ENCODE measurements around the gene GPR31. TPM values are rescaled to one million over a fixed set of nuclear protein-coding genes. Genes with fewer than 3 reads are reported as not detected.

The GPR31 gene
- total and polyA plus RNA-seq, 2 donors (not counting 1 experiment from before 2014, with no cell fraction given) = not detected

DNA sequence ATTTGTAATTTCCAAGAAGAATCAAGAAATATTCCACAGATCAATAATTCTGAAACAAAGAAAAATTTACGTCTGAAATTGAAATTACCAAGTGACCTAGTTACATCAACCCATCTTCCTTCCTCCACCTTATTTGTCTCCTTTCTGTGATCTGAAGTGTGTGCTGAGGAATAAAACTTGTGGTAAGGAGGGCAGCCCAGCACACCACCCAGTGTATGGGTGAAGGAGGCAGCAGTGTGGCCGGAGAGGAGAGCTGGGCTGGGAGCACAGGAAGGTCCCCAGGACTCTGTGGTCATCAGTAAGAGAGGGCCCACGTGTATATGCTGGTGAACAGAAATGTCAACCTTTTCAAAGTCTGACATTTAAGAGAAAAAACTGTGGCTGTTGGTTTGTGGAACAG is 46.2 kb downstream of the GPR31 start:
- peak overlapping the region; percentile 98 to 100 for H3K27ac ChIP-seq (ENCODE audit: low read length in 2 of 2)
- TF ChIP-seq EZH2 (IDR thresholded peaks at IDR 0.05; ENCODE audit: borderline replicate concordance, insufficient read depth, low read depth, low read length, poor library complexity, severe bottlenecking) = no peak
- TF ChIP-seq, protein P1, sequence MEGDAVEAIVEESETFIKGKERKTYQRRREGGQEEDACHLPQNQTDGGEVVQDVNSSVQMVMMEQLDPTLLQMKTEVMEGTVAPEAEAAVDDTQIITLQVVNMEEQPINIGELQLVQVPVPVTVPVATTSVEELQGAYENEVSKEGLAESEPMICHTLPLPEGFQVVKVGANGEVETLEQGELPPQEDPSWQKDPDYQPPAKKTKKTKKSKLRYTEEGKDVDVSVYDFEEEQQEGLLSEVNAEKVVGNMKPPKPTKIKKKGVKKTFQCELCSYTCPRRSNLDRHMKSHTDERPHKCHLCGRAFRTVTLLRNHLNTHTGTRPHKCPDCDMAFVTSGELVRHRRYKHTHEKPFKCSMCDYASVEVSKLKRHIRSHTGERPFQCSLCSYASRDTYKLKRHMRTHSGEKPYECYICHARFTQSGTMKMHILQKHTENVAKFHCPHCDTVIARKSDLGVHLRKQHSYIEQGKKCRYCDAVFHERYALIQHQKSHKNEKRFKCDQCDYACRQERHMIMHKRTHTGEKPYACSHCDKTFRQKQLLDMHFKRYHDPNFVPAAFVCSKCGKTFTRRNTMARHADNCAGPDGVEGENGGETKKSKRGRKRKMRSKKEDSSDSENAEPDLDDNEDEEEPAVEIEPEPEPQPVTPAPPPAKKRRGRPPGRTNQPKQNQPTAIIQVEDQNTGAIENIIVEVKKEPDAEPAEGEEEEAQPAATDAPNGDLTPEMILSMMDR (IDR thresholded peaks at IDR 0.05) = no peak
- H3K27me3 ChIP-seq (replicated peaks in 1 of 4; ENCODE audit: control extremely low read depth in 1 of 4, control insufficient read depth in 3 of 4, insufficient read depth in 4 of 4, low read length in 3 of 4) = no peaks in the 10 kb centered on the region
- peak overlapping the region; percentile 88 for H3K4me2 ChIP-seq (replicated peaks; ENCODE audit: low read depth, low read length, poor library complexity, severe bottlenecking)
- peak overlapping the region; percentile 96 for H3K27ac Mint-ChIP-seq
- peaks cover 0 to 9% of the 10 kb centered on the region in 2 experiments for H3K36me3 ChIP-seq (replicated peaks in 1 of 2; ENCODE audit: control extremely low read depth in 1 of 2, control insufficient read depth in 1 of 2, extremely low read depth in 1 of 2, insufficient read depth in 2 of 2, low read length in 1 of 2)
- H3K4me3 ChIP-seq (ENCODE audit: control extremely low read depth in 1 of 5, extremely low read depth in 1 of 5, insufficient read depth in 1 of 5, low read depth in 2 of 5, low read length in 4 of 5) = peak overlapping the region; percentile 32 to 77 (median 61)
- peak overlapping the region; percentile 84 for H3K4me3 Mint-ChIP-seq
- no peaks in the 10 kb centered on the region for H4K20me1 ChIP-seq (ENCODE audit: control insufficient read depth, insufficient read depth, low read length, poor library complexity, severe bottlenecking)
- H3K4me1 ChIP-seq (ENCODE audit: control insufficient read depth in 2 of 2, insufficient read depth in 2 of 2, low read length in 2 of 2) = peaks cover 91 to 93% of the 10 kb centered on the region in 2 donors
- intact Hi-C loops (cut with micrococcal nuclease) = no loop called here
- H2AFZ ChIP-seq (ENCODE audit: insufficient read depth, low read depth, low read length, poor library complexity, severe bottlenecking) = peak overlapping the region; percentile 23
- H3K9me3 ChIP-seq (ENCODE audit: control extremely low read depth in 1 of 3, control insufficient read depth in 2 of 3, insufficient read depth in 1 of 3, low read length in 2 of 3) = peaks cover 0 to 3% (median 0%) of the 10 kb centered on the region in 3 donors
- WGBS (ENCODE audit: insufficient coverage) = no CpG with 5 or more reads among the region's 3 CpGs
- no peak for DNase-seq
- POLR2A ChIA-PET = interaction anchor here (1.3 kb wide), 1 partner anchor 18 kb away, joined by 4 read pairs; no protein-coding TSS in a partner anchor
- H3K27me3 Mint-ChIP-seq = no peaks in the 10 kb centered on the region
- H3K9ac ChIP-seq (ENCODE audit: low read length) = peak overlapping the region; percentile 74
- ATAC-seq (ENCODE audit: low read depth) = no peak
- CTCF ChIA-PET = interaction anchor here (0.6 to 1.0 kb wide), 4 partner anchors 9 to 30 kb away, joined by 3 to 4 read pairs (median 3); partner anchors contain the start of gene CCR6
- peaks cover 94% of the 10 kb centered on the region for H3K4me1 Mint-ChIP-seq
- H3K9me3 Mint-ChIP-seq (ENCODE audit: insufficient read depth) = no peaks in the 10 kb centered on the region
- H3K79me2 ChIP-seq (ENCODE audit: control insufficient read depth, insufficient read depth, low read length) = peaks cover 84% of the 10 kb centered on the region

DNA sequence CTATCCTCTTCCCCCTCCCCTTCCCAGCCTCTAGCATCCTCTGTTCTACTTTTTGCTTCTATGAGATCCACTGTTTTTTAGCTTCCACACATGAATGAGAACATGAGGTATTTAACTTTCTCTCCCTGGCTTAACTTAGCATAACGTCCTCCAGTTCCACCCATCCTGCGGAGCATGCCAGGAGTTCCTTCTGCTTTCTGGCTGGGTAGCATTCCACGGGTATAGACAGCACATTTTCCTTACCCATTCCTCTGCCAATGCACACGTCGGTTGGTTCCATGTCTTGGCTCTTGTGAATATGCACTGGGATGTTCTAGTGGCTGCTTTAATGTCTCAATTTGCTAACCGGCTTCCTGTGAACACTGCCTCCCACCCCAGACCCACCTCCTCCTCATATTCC is 48.1 kb downstream of the GPR31 start:
- WGBS (ENCODE audit: insufficient coverage) = 93% methylated on average over 3 of the region's 6 CpGs

More for the DNA sequence above, 48.1 kb downstream of the GPR31 start:
- no peak overlapping the region for H2AFZ ChIP-seq (ENCODE audit: insufficient read depth, low read depth, low read length, poor library complexity, severe bottlenecking)
- H3K79me2 ChIP-seq (ENCODE audit: control insufficient read depth, insufficient read depth, low read length) = peaks cover 83% of the 10 kb centered on the region
- no peaks in the 10 kb centered on the region for H3K27me3 Mint-ChIP-seq
- no peak overlapping the region for H3K9ac ChIP-seq (ENCODE audit: low read length)
- peak overlapping the region; percentile 60 for H3K27ac Mint-ChIP-seq
- H3K36me3 ChIP-seq (replicated peaks in 1 of 2; ENCODE audit: control extremely low read depth in 1 of 2, control insufficient read depth in 1 of 2, extremely low read depth in 1 of 2, insufficient read depth in 2 of 2, low read length in 1 of 2) = no peaks in the 10 kb centered on the region
- peaks cover 0 to 4% (median 0%) of the 10 kb centered on the region in 3 donors for H3K9me3 ChIP-seq (ENCODE audit: control extremely low read depth in 1 of 3, control insufficient read depth in 2 of 3, insufficient read depth in 1 of 3, low read length in 2 of 3)
- ATAC-seq (ENCODE audit: low read depth) = no peak
- peaks cover 92% of the 10 kb centered on the region for H3K4me1 Mint-ChIP-seq
- H3K4me3 ChIP-seq (ENCODE audit: control extremely low read depth in 1 of 5, extremely low read depth in 1 of 5, insufficient read depth in 1 of 5, low read depth in 2 of 5, low read length in 4 of 5) = no peak overlapping the region
- intact Hi-C loops (cut with micrococcal nuclease) = no loop called here
- H3K4me1 ChIP-seq (ENCODE audit: control insufficient read depth in 2 of 2, insufficient read depth in 2 of 2, low read length in 2 of 2) = peaks cover 91 to 95% of the 10 kb centered on the region in 2 donors
- H3K4me2 ChIP-seq (replicated peaks; ENCODE audit: low read depth, low read length, poor library complexity, severe bottlenecking) = peak overlapping the region; percentile 88
- peak overlapping the region; percentile 98 to 100 for H3K27ac ChIP-seq (ENCODE audit: low read length in 2 of 2)
- ChIA-PET POLR2A (interaction anchor here (1.3 kb wide), 1 partner anchor 15 kb away, joined by 3 read pairs; no protein-coding TSS in a partner anchor), CTCF (interaction anchor here (1.2 kb wide), 1 partner anchor 9 kb away, joined by 7 read pairs; no protein-coding TSS in a partner anchor)
- H3K4me3 Mint-ChIP-seq = peak overlapping the region; percentile 3
- H3K9me3 Mint-ChIP-seq (ENCODE audit: insufficient read depth) = no peaks in the 10 kb centered on the region
- DNase-seq = no peak
- H3K27me3 ChIP-seq (replicated peaks in 1 of 4; ENCODE audit: control extremely low read depth in 1 of 4, control insufficient read depth in 3 of 4, insufficient read depth in 4 of 4, low read length in 3 of 4) = no peaks in the 10 kb centered on the region
- H4K20me1 ChIP-seq (ENCODE audit: control insufficient read depth, insufficient read depth, low read length, poor library complexity, severe bottlenecking) = no peaks in the 10 kb centered on the region
- TF ChIP-seq EZH2 (IDR thresholded peaks at IDR 0.05; ENCODE audit: borderline replicate concordance, insufficient read depth, low read depth, low read length, poor library complexity, severe bottlenecking) = no peak
- TF ChIP-seq, protein P1 (IDR thresholded peaks at IDR 0.05) = no peak
